Measurements from ENCODE around the gene RAPGEF4. TPM values are rescaled to one million over a fixed set of nuclear protein-coding genes. Genes with fewer than 3 reads are reported as not detected.

Gene RAPGEF4
- 1.7 TPM in 2 replicates for total RNA-seq
- long read RNA-seq, partial matches to known transcripts, result 1 of 4 reads
- long read RNA-seq, other reads (novel, unspliced or antisense), result 1 of 4 reads

DNA sequence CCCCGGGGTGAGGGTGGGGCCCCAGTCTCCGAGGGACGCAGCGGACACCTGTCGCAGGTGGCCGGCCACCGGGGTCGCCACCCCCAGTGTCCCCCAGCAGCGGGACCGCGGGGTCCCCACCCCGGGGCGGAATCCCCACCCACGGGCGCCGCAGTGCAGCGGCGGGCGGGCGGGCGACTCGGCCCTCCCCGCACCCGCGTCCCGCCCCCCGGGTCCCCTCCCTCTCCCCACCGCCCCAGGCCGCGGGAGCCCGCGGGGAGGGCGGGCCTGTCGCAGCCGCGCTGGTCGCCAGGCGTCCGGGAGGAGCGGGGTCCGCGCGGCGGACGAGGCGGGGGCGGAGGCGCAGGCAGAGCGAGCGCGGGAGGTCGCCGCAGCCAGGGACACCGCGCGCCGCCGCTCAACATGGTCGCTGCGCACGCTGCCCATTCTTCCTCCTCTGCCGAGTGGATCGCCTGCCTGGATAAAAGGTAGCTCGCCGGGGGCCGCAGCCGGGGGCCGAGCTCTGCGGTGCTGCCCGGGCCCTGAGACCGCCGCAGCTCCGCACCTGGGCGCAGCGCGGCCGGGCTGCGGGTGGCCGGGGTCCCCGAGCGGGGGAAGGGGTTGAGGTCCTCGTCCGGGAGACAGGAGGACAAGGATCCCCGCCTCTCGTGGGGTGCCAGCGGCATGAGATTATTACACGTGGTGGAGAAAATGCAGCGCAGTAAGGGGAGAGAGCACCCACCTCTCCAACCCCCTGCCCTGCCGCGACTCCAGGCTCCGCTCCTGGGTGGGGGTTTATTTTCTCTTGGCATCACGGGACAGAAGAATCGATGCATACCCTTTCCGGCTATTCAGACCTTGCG lies at the start of gene RAPGEF4:
RAPGEF4 (plus strand) TSS at position 264 of the 842 bp plus-strand sequence; CDS start at position 403, 139 bp downstream.
- H3K4me1 Mint-ChIP-seq, result peaks cover 7% of the 10 kb centered on the region
- H3K4me3 Mint-ChIP-seq, result peak within 1 kb of the TSS; percentile 94
- H3K27ac Mint-ChIP-seq (ENCODE audit: unreplicated experiment), result no peak within 1 kb of the TSS
- no peaks in the 10 kb centered on the region for H3K36me3 Mint-ChIP-seq (ENCODE audit: low read depth)
- peak; percentile 23 for DNase-seq (ENCODE audit: low read depth, low spot score)
- peaks cover 47% of the 10 kb centered on the region for H3K27me3 Mint-ChIP-seq (ENCODE audit: low read depth)
- no peaks in the 10 kb centered on the region for H3K9me3 Mint-ChIP-seq
- TF ChIP-seq, protein P1, sequence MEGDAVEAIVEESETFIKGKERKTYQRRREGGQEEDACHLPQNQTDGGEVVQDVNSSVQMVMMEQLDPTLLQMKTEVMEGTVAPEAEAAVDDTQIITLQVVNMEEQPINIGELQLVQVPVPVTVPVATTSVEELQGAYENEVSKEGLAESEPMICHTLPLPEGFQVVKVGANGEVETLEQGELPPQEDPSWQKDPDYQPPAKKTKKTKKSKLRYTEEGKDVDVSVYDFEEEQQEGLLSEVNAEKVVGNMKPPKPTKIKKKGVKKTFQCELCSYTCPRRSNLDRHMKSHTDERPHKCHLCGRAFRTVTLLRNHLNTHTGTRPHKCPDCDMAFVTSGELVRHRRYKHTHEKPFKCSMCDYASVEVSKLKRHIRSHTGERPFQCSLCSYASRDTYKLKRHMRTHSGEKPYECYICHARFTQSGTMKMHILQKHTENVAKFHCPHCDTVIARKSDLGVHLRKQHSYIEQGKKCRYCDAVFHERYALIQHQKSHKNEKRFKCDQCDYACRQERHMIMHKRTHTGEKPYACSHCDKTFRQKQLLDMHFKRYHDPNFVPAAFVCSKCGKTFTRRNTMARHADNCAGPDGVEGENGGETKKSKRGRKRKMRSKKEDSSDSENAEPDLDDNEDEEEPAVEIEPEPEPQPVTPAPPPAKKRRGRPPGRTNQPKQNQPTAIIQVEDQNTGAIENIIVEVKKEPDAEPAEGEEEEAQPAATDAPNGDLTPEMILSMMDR (conservative IDR thresholded peaks at IDR 0.05), result no peak

DNA sequence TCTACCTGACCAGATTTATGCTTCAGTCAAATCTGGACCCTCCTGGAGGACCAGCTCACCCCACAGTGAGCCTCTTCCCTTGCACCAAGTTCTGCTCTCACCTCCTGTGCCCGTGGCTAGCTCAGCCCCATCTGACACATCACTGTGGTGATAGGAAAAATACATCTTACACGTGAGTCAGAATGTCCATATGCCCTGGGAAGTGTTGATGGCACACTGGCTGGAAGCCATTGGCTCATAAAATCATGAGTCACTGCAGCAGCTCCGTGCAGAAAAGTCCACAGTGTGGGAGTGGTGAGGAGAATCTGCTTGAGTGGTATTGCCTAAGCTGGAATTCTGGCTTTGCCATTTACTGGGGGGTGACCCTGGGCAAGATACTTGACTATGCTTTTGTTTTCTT lies 42.6 kb upstream of the RAPGEF4 start:
- Mint-ChIP-seq H3K4me1 (no peaks in the 10 kb centered on the region), H3K36me3 (ENCODE audit: low read depth) (peaks cover 4% of the 10 kb centered on the region), H3K4me3 (no peak overlapping the region), H3K27me3 (ENCODE audit: low read depth) (no peaks in the 10 kb centered on the region), H3K27ac (ENCODE audit: unreplicated experiment) (no peak overlapping the region), H3K9me3 (peaks cover 16% of the 10 kb centered on the region)
- TF ChIP-seq, protein P1 (conservative IDR thresholded peaks at IDR 0.05), result no peak
- DNase-seq (ENCODE audit: low read depth, low spot score), result no peak

DNA sequence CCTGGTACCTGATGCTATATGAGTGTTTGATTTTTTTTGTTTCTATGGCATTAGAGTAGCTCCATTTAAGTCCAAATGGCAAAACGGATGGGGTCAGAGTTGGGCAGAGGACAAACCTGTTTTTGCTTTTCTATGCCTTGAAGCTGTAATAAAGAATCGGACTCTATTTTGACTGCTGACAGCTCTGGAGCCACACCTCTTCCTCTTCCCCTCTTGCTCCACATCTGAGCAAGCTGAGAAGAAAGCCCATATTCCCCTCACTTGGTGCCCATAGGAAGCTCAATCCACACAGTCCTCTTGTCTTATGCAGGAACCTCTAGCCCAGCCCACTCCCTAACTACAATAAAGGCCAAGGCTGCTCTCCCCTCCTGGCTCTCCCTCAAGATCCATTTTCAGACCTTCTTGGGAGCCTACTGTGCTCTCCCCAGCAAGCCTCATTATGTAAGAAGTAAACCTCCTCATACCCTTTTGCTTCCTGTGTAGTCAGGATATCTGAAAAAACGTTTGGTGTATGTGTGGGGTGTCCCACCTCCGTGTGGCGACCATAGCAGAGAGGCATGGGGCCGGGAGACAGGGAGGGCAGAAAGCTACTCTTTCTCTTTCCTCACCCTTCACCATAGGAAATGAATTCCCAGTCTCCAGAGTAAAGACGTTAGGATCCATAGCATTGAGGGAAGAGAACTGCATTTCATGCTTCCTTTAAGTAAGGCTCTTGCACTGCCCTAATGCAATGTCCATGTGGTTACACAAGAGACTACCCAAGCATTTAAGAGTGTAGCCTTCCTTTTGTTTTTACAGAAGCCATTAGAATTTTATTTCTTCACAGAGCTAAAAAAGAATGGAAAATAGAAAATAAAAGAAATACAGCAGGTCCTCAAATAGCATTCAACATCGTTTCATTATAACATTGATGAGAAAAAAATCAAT lies 41.9 kb upstream of the RAPGEF4 start:
- H3K36me3 Mint-ChIP-seq (ENCODE audit: low read depth), result no peaks in the 10 kb centered on the region
- no peak for DNase-seq (ENCODE audit: low read depth, low spot score)
- no peaks in the 10 kb centered on the region for H3K27me3 Mint-ChIP-seq (ENCODE audit: low read depth)
- H3K27ac Mint-ChIP-seq (ENCODE audit: unreplicated experiment), result no peak overlapping the region
- H3K4me1 Mint-ChIP-seq, result no peaks in the 10 kb centered on the region
- no peak overlapping the region for H3K4me3 Mint-ChIP-seq
- peaks cover 11% of the 10 kb centered on the region for H3K9me3 Mint-ChIP-seq
- TF ChIP-seq, protein P1 (conservative IDR thresholded peaks at IDR 0.05), result no peak

DNA sequence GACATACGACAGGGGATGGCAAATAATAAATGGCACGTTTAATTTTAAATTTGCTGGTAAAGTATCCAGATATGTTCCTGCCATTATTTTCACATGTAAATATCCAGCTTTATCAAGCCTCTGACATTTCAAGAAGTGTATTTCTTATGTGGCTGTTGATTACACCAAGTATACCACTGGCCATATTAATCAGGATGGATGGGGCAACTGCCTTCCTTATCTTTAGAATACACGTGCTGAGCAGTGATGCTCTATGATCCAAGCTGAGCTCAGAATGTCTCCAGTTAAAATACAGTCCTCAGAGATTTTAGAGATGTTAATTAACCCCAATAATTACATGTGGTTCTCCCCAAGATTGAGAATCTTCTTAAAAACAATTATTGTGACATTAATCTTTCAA lies 38.3 kb upstream of the RAPGEF4 start:
- H3K9me3 Mint-ChIP-seq, result peaks cover 4% of the 10 kb centered on the region
- no peaks in the 10 kb centered on the region for H3K4me1 Mint-ChIP-seq
- TF ChIP-seq, protein P1 (conservative IDR thresholded peaks at IDR 0.05), result no peak
- no peak overlapping the region for H3K4me3 Mint-ChIP-seq
- H3K27me3 Mint-ChIP-seq (ENCODE audit: low read depth), result no peaks in the 10 kb centered on the region
- peaks cover 3% of the 10 kb centered on the region for H3K36me3 Mint-ChIP-seq (ENCODE audit: low read depth)
- no peak for DNase-seq (ENCODE audit: low read depth, low spot score)
- no peak overlapping the region for H3K27ac Mint-ChIP-seq (ENCODE audit: unreplicated experiment)

DNA sequence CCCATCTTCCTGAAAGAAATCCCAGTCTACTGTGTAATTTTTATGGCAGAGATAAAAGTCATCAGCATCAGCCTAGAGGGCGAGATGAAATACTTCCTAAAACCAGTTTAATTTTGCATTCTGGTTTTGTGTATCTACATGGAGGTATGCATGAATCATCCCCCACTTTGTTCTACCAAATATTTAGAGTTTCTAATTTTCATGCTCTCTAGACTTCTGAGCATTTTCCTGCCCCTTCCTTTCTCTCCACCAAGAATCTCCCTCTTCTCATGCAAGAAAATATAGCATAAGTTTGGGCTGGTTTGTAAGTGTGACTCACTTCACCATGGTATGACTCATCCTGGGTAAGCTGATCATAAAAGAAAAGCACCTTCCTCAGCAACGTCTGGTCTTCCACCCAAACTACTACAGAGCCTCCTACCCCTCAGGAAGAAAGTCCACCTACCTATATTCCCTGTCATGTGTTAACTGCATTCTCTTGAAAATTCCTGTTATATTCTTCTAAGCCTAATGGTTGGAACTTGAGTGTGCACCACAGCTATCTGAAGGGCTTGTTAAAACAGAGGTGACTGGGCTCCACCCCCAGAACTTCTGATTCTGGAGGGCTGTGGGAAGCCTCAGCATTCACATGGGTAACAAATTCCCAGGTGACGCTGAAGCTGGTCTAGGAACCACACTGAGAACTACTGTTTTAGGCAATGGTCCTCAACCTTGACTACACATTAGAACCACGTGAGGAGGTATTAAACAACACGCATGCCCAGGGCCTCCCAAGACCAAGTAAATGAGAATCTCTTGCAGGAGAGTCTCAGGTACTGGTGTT lies 37.4 kb upstream of the RAPGEF4 start:
- TF ChIP-seq, protein P1 (conservative IDR thresholded peaks at IDR 0.05), result no peak
- Mint-ChIP-seq H3K36me3 (ENCODE audit: low read depth) (peaks cover 3% of the 10 kb centered on the region), H3K4me1 (no peaks in the 10 kb centered on the region), H3K27ac (ENCODE audit: unreplicated experiment) (no peak overlapping the region), H3K9me3 (peaks cover 3% of the 10 kb centered on the region), H3K4me3 (no peak overlapping the region), H3K27me3 (ENCODE audit: low read depth) (no peaks in the 10 kb centered on the region)
- no peak for DNase-seq (ENCODE audit: low read depth, low spot score)
